Measurements from ENCODE around the gene UNC45B. TPM values are rescaled to one million over a fixed set of nuclear protein-coding genes. Genes with fewer than 3 reads are reported as not detected.

UNC45B gene
- total RNA-seq, 1 experiment from 2014 or later = 0.22 TPM

- Mint-ChIP-seq H3K4me3 (no peak overlapping the region), H3K4me1 (peaks cover 3% of the 10 kb centered on the region in 2 experiments; a peak in 2 of 4 replicates), H3K9me3 (no peaks in the 10 kb centered on the region), H3K27ac (no peak overlapping the region), H3K27me3 (ENCODE audit: low read depth) (peaks cover 4% of the 10 kb centered on the region), H3K36me3 (ENCODE audit: insufficient read depth in 1 of 3, low read depth in 3 of 3) (no peaks in the 10 kb centered on the region; a peak in 1 of 7 replicates)
- Histone ChIP-seq H3K27me3 (ENCODE audit: insufficient read depth, low read length) (no peaks in the 10 kb centered on the region), H4K20me1 (ENCODE audit: control insufficient read depth, insufficient read depth, insufficient read length) (no peaks in the 10 kb centered on the region), H3K23me2 (ENCODE audit: insufficient read length, low read depth, low read length, poor library complexity, severe bottlenecking) (no peaks in the 10 kb centered on the region), H3K9me3 (ENCODE audit: control insufficient read depth, low read depth, low read length) (no peaks in the 10 kb centered on the region), H3K18ac (ENCODE audit: insufficient read length, low read depth, low read length) (no peak overlapping the region), H3K27ac (ENCODE audit: insufficient read length, low read depth, low read length) (no peak overlapping the region), H4K5ac (ENCODE audit: insufficient read length, low read depth, low read length) (no peak overlapping the region), H2BK5ac (ENCODE audit: insufficient read length, low read length) (no peak overlapping the region), H3K9ac (ENCODE audit: extremely low read depth, insufficient read length, low read length) (no peak overlapping the region), H2BK12ac (ENCODE audit: insufficient read length, low read depth, low read length) (no peak overlapping the region), H3K4me1 (ENCODE audit: insufficient read depth, low read length) (no peaks in the 10 kb centered on the region), H4K91ac (ENCODE audit: insufficient read length, low read depth, low read length) (no peak overlapping the region), H2BK15ac (ENCODE audit: low read depth, low read length) (no peak overlapping the region), H3K23ac (ENCODE audit: insufficient read length, low read depth, low read length) (no peak overlapping the region), H3K56ac (ENCODE audit: insufficient read length, low read depth, low read length) (no peak overlapping the region), H3T11ph (ENCODE audit: low read length) (no peak overlapping the region), H2BK20ac (ENCODE audit: low read depth, low read length, poor library complexity, severe bottlenecking) (no peak overlapping the region), H2BK120ac (ENCODE audit: low read depth, low read length, poor library complexity, severe bottlenecking) (no peak overlapping the region), H2AK5ac (ENCODE audit: insufficient read length, low read length) (no peak overlapping the region), H3K14ac (ENCODE audit: insufficient read depth, low read length) (no peak overlapping the region), H3K4me2 (ENCODE audit: insufficient read depth, insufficient read length, low read length) (no peak overlapping the region), H4K8ac (replicated peaks; ENCODE audit: insufficient read length, low read depth, low read length) (no peak overlapping the region), H3K79me1 (ENCODE audit: insufficient read depth, low read depth, low read length, poor library complexity, severe bottlenecking) (no peaks in the 10 kb centered on the region), H2AFZ (ENCODE audit: low read length) (no peak overlapping the region), H3K4ac (ENCODE audit: low read depth, low read length) (no peak overlapping the region), H3K79me2 (ENCODE audit: insufficient read depth, low read length) (no peaks in the 10 kb centered on the region)
- TF ChIP-seq CTCF (conservative IDR thresholded peaks at IDR 0.05) = no peak
- no peak for DNase-seq
- no CpG with 5 or more reads among the region's 17 CpGs for WGBS (ENCODE audit: extremely low coverage, insufficient read length, low lambda C conversion rate)
Measured at GRCh38 chr17:35169835-35170363, 22.3 kb downstream of the UNC45B start.

All from H9 (cell line).